Endothelial cell of umbilical vein (primary cell): ENCODE measurements around the gene RTN1. TPM values are rescaled to one million over a fixed set of nuclear protein-coding genes. Genes with fewer than 3 reads are reported as not detected.

Experiments used
- BruUV-seq: library from RNA; stranded (reverse); fragments of 400-500 nt; replicated peaks from 2 replicates; lab custom pipeline; 2021; lab: Mats Ljungman, UMichigan
- CTCF ChIA-PET: fragments of 300-600, 350-600 bp; sonication (Branson Sonifier 250); formaldehyde crosslinking; loops from one replicate; lab custom pipeline; 2021; ENCODE audit warnings: antibody characterized with exemption, inconsistent platforms; lab: Charles Lee
- POLR2A ChIA-PET: fragments of 300-600, 350-600 bp; sonication (Branson Sonifier 250); formaldehyde crosslinking; loops from one replicate; lab custom pipeline; 2021; ENCODE audit warnings: antibody characterized with exemption, inconsistent platforms; lab: Charles Lee
- DNase-seq: peaks from one replicate; pipeline ENCODE4 v3.0.0-alpha.2; 2011; ENCODE audit warnings: low read depth, low spot score
- FAIRE-seq: peaks from 2 replicates; lab custom pipeline; 2011; peaks lifted over from hg19 to GRCh38; lab: Jason Lieb, UNC
- H2AFZ ChIP-seq: 2 replicates; pipeline ENCODE4 v1.6.0; 2012; ENCODE audit warnings: low read depth, low read length, control low read depth, inconsistent platforms
- H3K27ac ChIP-seq: 2 replicates; pipeline ENCODE4 v1.5.1; 2011; ENCODE audit warnings: low read depth, mild to moderate bottlenecking, control low read depth, low read length, moderate library complexity; ENCODE audit not compliant: insufficient read depth
- H3K27me3 ChIP-seq, 2 experiments: 2 replicates each; pipeline versions ENCODE4 v1.6.0 to v1.6.1; 2011; ENCODE audit warnings: low read length in 2 of 2, mixed read lengths in 1 of 2; ENCODE audit not compliant: control insufficient read depth in 2 of 2, insufficient read depth in 2 of 2
- H3K36me3 ChIP-seq, 2 experiments: 2 replicates in 1 of 2; 3 replicates in 1 of 2; pipeline ENCODE4 v1.5.1; 2011; ENCODE audit warnings: low read length in 2 of 2, mild to moderate bottlenecking in 1 of 2, moderate library complexity in 1 of 2; ENCODE audit not compliant: control insufficient read depth in 2 of 2, insufficient read depth in 2 of 2; ENCODE audit errors: extremely low read depth in 1 of 2
- H3K4me1 ChIP-seq: 3 replicates; pipeline ENCODE4 v1.5.1; 2011; ENCODE audit warnings: mild to moderate bottlenecking, low read length; ENCODE audit not compliant: control insufficient read depth, insufficient read depth; ENCODE audit errors: extremely low read depth
- H3K4me2 ChIP-seq: 2 replicates; pipeline ENCODE4 v1.6.1; 2011; ENCODE audit warnings: low read length, control low read depth, mixed read lengths; ENCODE audit not compliant: insufficient read depth
- H3K4me3 ChIP-seq, 3 experiments: fragments of 200-600 bp in 1 of 3; sonication (generic), shearing (Covaris generic) in 1 of 3; replicated peaks in 1 of 3; 2 replicates each; pipeline ENCODE4 v1.5.1; 2011 to 2016; ENCODE audit warnings: control low read depth in 3 of 3, low read length in 3 of 3, mild to moderate bottlenecking in 2 of 3, inconsistent platforms in 1 of 3, low read depth in 1 of 3, moderate library complexity in 1 of 3; ENCODE audit not compliant: insufficient read depth in 1 of 3
- H3K79me2 ChIP-seq: 2 replicates; pipeline ENCODE4 v1.6.0; 2012; ENCODE audit warnings: low read length, inconsistent platforms; ENCODE audit not compliant: control insufficient read depth, insufficient read depth
- H3K9ac ChIP-seq: replicated peaks from 2 replicates; pipeline ENCODE3; 2011; ENCODE audit warnings: low read length, control low read depth; ENCODE audit not compliant: insufficient read depth; ENCODE audit errors: extremely low read depth
- H3K9me1 ChIP-seq: replicated peaks from 3 replicates; pipeline ENCODE4 v1.6.0; 2011; ENCODE audit warnings: mild to moderate bottlenecking, low read length; ENCODE audit not compliant: control insufficient read depth, insufficient read depth; ENCODE audit errors: extremely low read depth
- H3K9me3 ChIP-seq: replicated peaks from 2 replicates; pipeline ENCODE4 v1.5.1; 2012; ENCODE audit warnings: low read length, inconsistent platforms; ENCODE audit not compliant: control insufficient read depth, insufficient read depth
- H4K20me1 ChIP-seq: replicated peaks from 2 replicates; pipeline ENCODE3; 2011; ENCODE audit warnings: mild to moderate bottlenecking, low read length; ENCODE audit not compliant: control insufficient read depth, insufficient read depth; ENCODE audit errors: extremely low read depth
- CTCF ChIP-seq, 2 donors: IDR thresholded peaks; 1 replicate in 1 of 2; 2 replicates in 1 of 2; pipeline ENCODE4 v1.5.1; 2011; ENCODE audit warnings: low read length in 2 of 2, mild to moderate bottlenecking in 2 of 2, moderate library complexity in 2 of 2, control low read depth in 1 of 2, inconsistent platforms in 1 of 2, low read depth in 1 of 2; ENCODE audit not compliant: insufficient read depth in 1 of 2; ENCODE audit errors: extremely low read depth in 1 of 2
- FOS ChIP-seq: IDR thresholded peaks from 2 replicates; pipeline ENCODE4 v1.6.1; 2011; ENCODE audit warnings: mild to moderate bottlenecking, low read length, moderate library complexity, borderline replicate concordance; ENCODE audit not compliant: insufficient read depth
- GATA2 ChIP-seq: IDR thresholded peaks from 2 replicates; pipeline ENCODE4 v1.7.0; 2011; ENCODE audit warnings: low read depth, mild to moderate bottlenecking, moderate library complexity, mixed read lengths, low read length; ENCODE audit not compliant: insufficient read length, insufficient read depth
- MYC ChIP-seq: IDR thresholded peaks from one replicate; pipeline ENCODE4 v1.6.1; 2011; ENCODE audit warnings: mild to moderate bottlenecking, low read depth, low read length
- POLR2A ChIP-seq: IDR thresholded peaks from 2 replicates; pipeline ENCODE4 v1.6.1; 2012; ENCODE audit warnings: low read depth, mild to moderate bottlenecking, control low read depth, low read length
- POLR2AphosphoS5 ChIP-seq: IDR thresholded peaks from 2 replicates; pipeline ENCODE4 v1.6.1; 2012; ENCODE audit warnings: low read depth, mild to moderate bottlenecking, control low read depth, low read length, moderate library complexity; ENCODE audit not compliant: insufficient read depth
- dilution Hi-C: fragments of 300-500 bp; cut with MboI; formaldehyde crosslinking; loops from one replicate; pipeline ENCODE4 v1.15.0; 2019; ENCODE audit warnings: low sequenced_read_pairs; ENCODE audit not compliant: extremely low pct_ligation_motif_present
- intact Hi-C: fragments of 100-400 bp; cut with micrococcal nuclease; formaldehyde crosslinking; loops from one replicate; pipeline ENCODE4 v1.10.0; 2022
- polyA plus RNA-seq, 4 experiments: library from polyadenylated mRNA; depleted of rRNA in 3 of 4; stranded (reverse) in 3 of 4; unstranded in 1 of 4; fragments of >200 nt; gene quantifications; 2 replicates each; pipeline versions ENCODE4 v1.2.1 to v1.2.3, GENCODE V29; 2011 to 2012; ENCODE audit warnings: missing spikeins in 1 of 4
- total RNA-seq: library from RNA; stranded (reverse); gene quantifications from 2 replicates; pipeline ENCODE4 v1.2.3, GENCODE V29; 2021

The RTN1 gene
- total and polyA plus RNA-seq, 2 donors (not counting 3 experiments of a cell fraction or from before 2014, with no cell fraction given), result 0.10 to 0.29 TPM

DNA sequence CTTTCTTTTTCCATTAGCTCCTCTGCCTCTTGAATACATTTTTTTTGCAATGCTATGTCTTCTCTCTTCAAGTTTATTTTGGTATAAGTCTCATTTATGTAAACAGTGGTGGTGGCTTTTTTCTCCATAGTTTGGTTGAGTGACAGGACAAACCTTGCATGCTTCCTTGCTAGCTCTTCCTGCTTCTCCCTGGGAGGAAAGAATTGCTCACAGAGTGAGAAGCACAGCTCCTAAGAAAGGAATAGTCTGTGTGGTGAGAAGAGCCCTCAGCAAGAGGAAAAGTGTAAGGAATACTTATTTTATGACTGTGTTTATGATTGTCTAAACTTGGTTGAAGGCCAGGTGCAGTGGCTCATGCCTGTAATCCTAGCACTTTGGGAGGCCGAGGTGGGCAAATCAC is 305.5 kb downstream of the RTN1 start:
- DNase-seq (no peak), FAIRE-seq (no peak)
- intact Hi-C loops (no loop called here), dilution Hi-C loops (no loop called here)
- Histone ChIP-seq H2AFZ (no peak overlapping the region), H4K20me1 (no peaks in the 10 kb centered on the region), H3K27ac (no peak overlapping the region), H3K27me3 (peaks cover 5 to 25% of the 10 kb centered on the region in 2 experiments), H3K4me1 (no peaks in the 10 kb centered on the region), H3K36me3 (no peaks in the 10 kb centered on the region), H3K9me1 (no peaks in the 10 kb centered on the region), H3K79me2 (no peaks in the 10 kb centered on the region), H3K4me3 (no peak overlapping the region), H3K9me3 (no peaks in the 10 kb centered on the region), H3K9ac (no peak overlapping the region), H3K4me2 (no peak overlapping the region)
- CTCF ChIA-PET, result interaction anchor here (1.2 to 3.8 kb wide), 2 partner anchors 12 kb away, joined by 6 to 18 read pairs; partner anchors contain the start of gene CCDC175
- TF ChIP-seq GATA2 (no peak), CTCF (IDR thresholded peaks at IDR 0.05; ENCODE audit: extremely low read depth in 1 of 2, insufficient read depth in 1 of 2, low read depth in 1 of 2, low read length in 2 of 2) (no peak), POLR2A (no peak), POLR2AphosphoS5 (no peak), MYC (no peak), FOS (no peak)
- POLR2A ChIA-PET, result no interaction called here
- no TSS peak for BruUV-seq

GRCh38 chr14:59564366-59564765 is 306.2 kb downstream of the RTN1 start:
- Histone ChIP-seq H4K20me1 (no peaks in the 10 kb centered on the region), H3K9me1 (no peaks in the 10 kb centered on the region), H3K27ac (no peak overlapping the region), H3K27me3 (peaks cover 5 to 25% of the 10 kb centered on the region in 2 experiments), H2AFZ (no peak overlapping the region), H3K9me3 (no peaks in the 10 kb centered on the region), H3K79me2 (no peaks in the 10 kb centered on the region), H3K36me3 (no peaks in the 10 kb centered on the region), H3K4me3 (no peak overlapping the region), H3K4me2 (no peak overlapping the region), H3K9ac (no peak overlapping the region), H3K4me1 (no peaks in the 10 kb centered on the region)
- dilution Hi-C loops, result no loop called here
- no peak for FAIRE-seq
- ChIA-PET POLR2A (no interaction called here), CTCF (interaction anchor here (1.2 kb wide), 1 partner anchor 12 kb away, joined by 6 read pairs; the partner anchor contains the start of gene CCDC175)
- DNase-seq, result no peak
- TF ChIP-seq FOS, result no peak
- no peak for TF ChIP-seq CTCF (IDR thresholded peaks at IDR 0.05; ENCODE audit: extremely low read depth in 1 of 2, insufficient read depth in 1 of 2, low read depth in 1 of 2, low read length in 2 of 2)
- no peak for TF ChIP-seq MYC
- TF ChIP-seq GATA2, result no peak
- BruUV-seq, result no TSS peak
- intact Hi-C loops, result no loop called here
